Activated CD8-positive, alpha-beta memory T cell treated with anti-CD3 and anti-CD28 coated beads, Interleukin-2, amount 50 U/mL, for 4 hours (primary cell): ENCODE results near the gene GNAI3.

Experiments used
- DNase-seq: peaks from one replicate; pipeline ENCODE4 v3.0.0-alpha.2; 2020

Gene GNAI3

DNA sequence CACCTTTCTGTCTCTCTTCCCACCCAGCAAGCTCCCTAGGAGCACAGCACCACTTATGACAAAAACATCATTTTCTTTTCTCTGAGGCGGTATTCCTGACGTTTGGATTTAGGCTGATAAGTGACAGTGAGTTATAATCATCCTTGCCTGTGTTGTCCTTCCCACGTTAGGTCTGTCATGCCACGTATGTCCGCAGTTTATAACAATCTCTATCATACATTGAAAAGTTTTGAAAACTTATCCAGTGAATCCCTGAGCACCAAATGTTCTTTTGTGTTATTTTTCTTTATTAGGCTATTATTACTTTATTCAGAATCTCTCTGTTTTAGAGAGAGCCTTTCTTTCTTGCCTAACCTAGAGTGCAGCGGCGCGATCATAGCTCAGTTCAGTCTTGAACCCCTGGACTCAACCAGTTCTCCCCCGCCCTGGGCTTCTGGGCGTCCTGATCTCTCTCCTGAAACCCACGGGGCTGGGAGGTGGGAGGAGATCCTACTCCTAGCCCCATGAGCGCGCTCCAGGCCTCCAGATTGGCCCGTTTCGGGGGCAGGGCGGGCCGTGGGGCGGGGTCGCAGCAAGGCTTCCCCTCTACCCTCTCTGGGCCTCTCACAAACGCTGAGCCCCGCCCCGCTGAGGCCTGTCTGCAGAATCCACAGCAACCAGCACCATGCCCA, 119.2 kb downstream of the GNAI3 start, which contains the start of gene GSTM2:
Gene GSTM2, plus strand, starts transcription at position 606 of the 671 bp plus-strand sequence. Its CDS starts 59 bp downstream, at position 665.
- peak; percentile 80 for DNase-seq
